HEK293 (cell line): Measurements from ENCODE around the gene DNAH5.

Experiments
- CTCF ChIA-PET: fragments of 350-600 bp; formaldehyde crosslinking; extraction: SDS; loops from one replicate; lab custom pipeline; 2021; ENCODE audit warnings: antibody characterized with exemption; lab: Yijun Ruan, JAX
- POLR2A ChIA-PET: fragments of 300-600 bp; formaldehyde crosslinking; extraction: SDS; loops from one replicate; lab custom pipeline; 2020; ENCODE audit warnings: antibody characterized with exemption, inconsistent platforms; lab: Yijun Ruan, JAX
- H3K27ac ChIP-seq: fragments of 200-500 bp; sonication (Bioruptor generic); 2 replicates; pipeline ENCODE4 v1.5.1; 2014; ENCODE audit warnings: low read depth, low read length, control low read depth, inconsistent platforms; ENCODE audit errors: extremely low read depth
- H3K36me3 ChIP-seq, 2 experiments: fragments of 200-500 bp in 1 of 2; sonication (Bioruptor generic) in 1 of 2; 1 replicate in 1 of 2; 2 replicates in 1 of 2; pipeline ENCODE4 v1.5.1; 2014 to 2017; ENCODE audit warnings: inconsistent platforms in 2 of 2, low read length in 2 of 2; ENCODE audit not compliant: control insufficient read depth in 2 of 2, insufficient read depth in 1 of 2
- H3K4me1 ChIP-seq: fragments of 200-500 bp; sonication (Bioruptor generic); 2 replicates; pipeline ENCODE4 v1.5.1; 2014; ENCODE audit warnings: mild to moderate bottlenecking, low read length, inconsistent platforms; ENCODE audit not compliant: control insufficient read depth, insufficient read depth
- H3K4me3 ChIP-seq: 2 replicates; pipeline ENCODE4 v1.5.1; 2011; ENCODE audit warnings: low read depth, mild to moderate bottlenecking, control low read depth, low read length, moderate library complexity
- H3K9me3 ChIP-seq: fragments of 200-500 bp; sonication (Bioruptor generic); 2 replicates; pipeline ENCODE4 v1.5.1; 2014; ENCODE audit warnings: low read depth, low read length, inconsistent platforms; ENCODE audit not compliant: control insufficient read depth, insufficient read depth
- BCL11A ChIP-seq: fragments of 450-650 bp; formaldehyde crosslinking; IDR thresholded peaks from 2 replicates; pipeline ENCODE4 v1.5.1; 2016; ENCODE audit warnings: low read depth, missing biosample characterization, missing genetic modification characterization
- KLF10 ChIP-seq: fragments of 450-650 bp; IDR thresholded peaks from 2 replicates; pipeline ENCODE4 v1.5.1; 2018; ENCODE audit warnings: missing biosample characterization, mild to moderate bottlenecking, missing genetic modification characterization
- KLF7 ChIP-seq: fragments of 450-650 bp; formaldehyde crosslinking; IDR thresholded peaks from 2 replicates; pipeline ENCODE4 v1.5.1; 2016; ENCODE audit warnings: missing biosample characterization, missing genetic modification characterization, borderline replicate concordance
- PRDM4 ChIP-seq: fragments of 450-650 bp; formaldehyde crosslinking; IDR thresholded peaks from 2 replicates; pipeline ENCODE4 v1.5.1; 2017; ENCODE audit warnings: missing biosample characterization, missing genetic modification characterization
- TRIM28 ChIP-seq: IDR thresholded peaks from 2 replicates; pipeline ENCODE4 v1.6.1; 2011; ENCODE audit warnings: low read length, control low read depth, borderline replicate concordance
- ZBTB10 ChIP-seq: fragments of 450-650 bp; formaldehyde crosslinking; IDR thresholded peaks from 2 replicates; pipeline ENCODE4 v1.5.1; 2016; ENCODE audit warnings: missing biosample characterization, missing genetic modification characterization
- ZNF2 ChIP-seq: fragments of 450-650 bp; formaldehyde crosslinking; IDR thresholded peaks from 2 replicates; pipeline ENCODE4 v1.5.1; 2016; ENCODE audit warnings: missing biosample characterization, missing genetic modification characterization
- ZNF221 ChIP-seq: fragments of 450-650 bp; formaldehyde crosslinking; IDR thresholded peaks from 2 replicates; pipeline ENCODE4 v1.5.1; 2017; ENCODE audit warnings: missing biosample characterization, missing genetic modification characterization, borderline replicate concordance
- ZNF223 ChIP-seq: fragments of 450-650 bp; formaldehyde crosslinking; IDR thresholded peaks from 2 replicates; pipeline ENCODE4 v1.5.1; 2016; ENCODE audit warnings: missing biosample characterization, missing genetic modification characterization
- ZNF488 ChIP-seq: fragments of 450-650 bp; formaldehyde crosslinking; IDR thresholded peaks from 2 replicates; pipeline ENCODE4 v1.5.1; 2016; ENCODE audit warnings: missing biosample characterization, missing genetic modification characterization
- ZNF548 ChIP-seq: fragments of 450-650 bp; formaldehyde crosslinking; IDR thresholded peaks from 2 replicates; pipeline ENCODE4 v1.5.1; 2016; ENCODE audit warnings: missing biosample characterization, missing genetic modification characterization
- ZNF621 ChIP-seq: fragments of 450-650 bp; formaldehyde crosslinking; IDR thresholded peaks from 2 replicates; pipeline ENCODE4 v1.5.1; 2017; ENCODE audit warnings: missing biosample characterization, missing genetic modification characterization
- ZNF624 ChIP-seq: fragments of 450-650 bp; formaldehyde crosslinking; IDR thresholded peaks from 2 replicates; pipeline ENCODE4 v1.5.1; 2017; ENCODE audit warnings: missing biosample characterization, missing genetic modification characterization
- ZNF626 ChIP-seq: fragments of 450-650 bp; sonication (Bioruptor Pico); formaldehyde crosslinking; IDR thresholded peaks from 2 replicates; pipeline ENCODE4 v1.5.1; 2018; ENCODE audit warnings: missing biosample characterization, missing genetic modification characterization, inconsistent platforms
- ZNF639 ChIP-seq: fragments of 450-650 bp; formaldehyde crosslinking; IDR thresholded peaks from 2 replicates; pipeline ENCODE4 v1.5.1; 2016; ENCODE audit warnings: missing biosample characterization, missing genetic modification characterization
- ZNF776 ChIP-seq: fragments of 450-650 bp; formaldehyde crosslinking; IDR thresholded peaks from 2 replicates; pipeline ENCODE4 v1.5.0; 2017; ENCODE audit warnings: missing biosample characterization, missing genetic modification characterization, borderline replicate concordance

DNAH5 gene

GRCh38 chr5:13749766-13750165 is 194.7 kb downstream of the DNAH5 start (continued):
- no peak for TF ChIP-seq BCL11A (tag by site-specific recombination)

- no peak for TF ChIP-seq ZNF548 (tag by site-specific recombination)
- no peak overlapping the region for H3K27ac ChIP-seq
- CTCF ChIA-PET: no interaction called here
- no peaks in the 10 kb centered on the region for H3K4me1 ChIP-seq
- H3K9me3 ChIP-seq: no peaks in the 10 kb centered on the region
- POLR2A ChIA-PET: no interaction called here
- H3K4me3 ChIP-seq: no peak overlapping the region
- no peaks in the 10 kb centered on the region for H3K36me3 ChIP-seq
Observed at GRCh38 chr5:13746026-13746425, 198.5 kb downstream of the DNAH5 start.

GRCh38 chr5:13745508-13745907 is 199.0 kb downstream of the DNAH5 start:
- Histone ChIP-seq H3K9me3 (no peaks in the 10 kb centered on the region), H3K4me1 (no peaks in the 10 kb centered on the region), H3K27ac (no peak overlapping the region), H3K4me3 (no peak overlapping the region), H3K36me3 (no peaks in the 10 kb centered on the region)
- no peak for TF ChIP-seq ZNF626 (tag by site-specific recombination)
- TF ChIP-seq ZNF624 (tag by site-specific recombination): no peak
- no peak for TF ChIP-seq PRDM4 (tag by site-specific recombination)
- no peak for TF ChIP-seq ZNF488 (tag by site-specific recombination)
- TF ChIP-seq TRIM28: no peak
- no peak for TF ChIP-seq BCL11A (tag by site-specific recombination)
- no peak for TF ChIP-seq ZNF223 (tag by site-specific recombination)
- no peak for TF ChIP-seq ZNF221 (tag by site-specific recombination)
- TF ChIP-seq ZNF639: no peak
- TF ChIP-seq ZNF621 (tag by site-specific recombination): no peak
- TF ChIP-seq KLF7 (tag by site-specific recombination): no peak
- no peak for TF ChIP-seq ZNF776
- TF ChIP-seq ZNF2 (tag by site-specific recombination): no peak
- no peak for TF ChIP-seq ZBTB10
- no peak for TF ChIP-seq KLF10 (tag by site-specific recombination)
- CTCF ChIA-PET: interaction anchor here (0.7 kb wide), 1 partner anchor 1511 kb away, joined by 3 read pairs; no protein-coding TSS in a partner anchor
- POLR2A ChIA-PET: no interaction called here
